Smooth muscle cell (in vitro differentiated cells): ENCODE measurements around the gene PDLIM7. TPM values are rescaled to one million over a fixed set of nuclear protein-coding genes. Genes with fewer than 3 reads are reported as not detected.

Source experiments
- DNase-seq: peaks from one replicate; lab custom pipeline; 2025; ENCODE audit not compliant: unreplicated experiment; lab: John Stamatoyannopoulos, UW
- H2AFZ ChIP-seq: fragments of 200-600 bp; sonication (generic); 2 replicates; pipeline ENCODE4 v1.6.0; 2016; ENCODE audit warnings: antibody characterized with exemption, low read depth, mild to moderate bottlenecking
- H3F3A ChIP-seq: fragments of 200-600 bp; sonication (generic); 2 replicates; pipeline ENCODE4 v1.6.0; 2017; ENCODE audit warnings: antibody characterized with exemption, low read depth
- H3K27ac ChIP-seq: fragments of 200-600 bp; sonication (generic); 2 replicates; pipeline ENCODE4 v1.5.1; 2016; ENCODE audit warnings: low read depth, mild to moderate bottlenecking
- H3K27me3 ChIP-seq: fragments of 200-600 bp; sonication (generic); 2 replicates; pipeline ENCODE4 v1.6.1; 2016; ENCODE audit warnings: low read depth, mild to moderate bottlenecking
- H3K36me3 ChIP-seq: fragments of 200-600 bp; sonication (generic); 2 replicates; pipeline ENCODE4 v1.5.1; 2016; ENCODE audit warnings: low read depth
- H3K4me1 ChIP-seq: fragments of 200-600 bp; sonication (generic); 2 replicates; pipeline ENCODE4 v1.5.1; 2016; ENCODE audit warnings: low read depth
- H3K4me2 ChIP-seq: fragments of 200-600 bp; sonication (generic); 2 replicates; pipeline ENCODE4 v1.6.0; 2016; ENCODE audit warnings: mild to moderate bottlenecking
- H3K4me3 ChIP-seq: fragments of 200-600 bp; sonication (generic); 2 replicates; pipeline ENCODE4 v1.5.1; 2016; ENCODE audit warnings: mild to moderate bottlenecking
- H3K79me2 ChIP-seq: fragments of 200-600 bp; sonication (generic); 2 replicates; pipeline ENCODE4 v1.6.0; 2016; ENCODE audit warnings: low read depth, mild to moderate bottlenecking
- H3K9ac ChIP-seq: fragments of 200-600 bp; sonication (generic); 2 replicates; pipeline ENCODE4 v1.6.0; 2016; ENCODE audit warnings: low read depth
- H3K9me3 ChIP-seq: fragments of 200-600 bp; sonication (generic); replicated peaks from 2 replicates; pipeline ENCODE4 v1.5.1; 2016; ENCODE audit warnings: low read depth
- H4K20me1 ChIP-seq: fragments of 200-600 bp; sonication (generic); 2 replicates; pipeline ENCODE4 v1.6.0; 2016; ENCODE audit warnings: low read depth
- WGBS: methylation state at CpG from one replicate; pipeline ENCODE4 v1.1.7; 2016; ENCODE audit warnings: low lambda C conversion rate; 5-methylcytosine and 5-hydroxymethylcytosine counted together
- polyA plus RNA-seq: library from polyadenylated mRNA; unstranded; fragments of >200 nt; fragmentation: Nextera tagmentation; extraction: Ambion mirVana; gene quantifications from 2 replicates; pipeline ENCODE4 v1.2.1, GENCODE V29; 2016
- total RNA-seq: library from RNA; depleted of rRNA; stranded (reverse); fragments of >200 nt; gene quantifications from 2 replicates; pipeline ENCODE4 v1.2.3, GENCODE V29; 2014
- TF ChIP-seq, protein P1 (sequence below): fragments of 200-600 bp; sonication (generic); IDR thresholded peaks from 2 replicates; pipeline ENCODE4 v1.5.1; 2017; ENCODE audit warnings: borderline replicate concordance, mild to moderate bottlenecking, antibody characterized with exemption; ENCODE audit not compliant: insufficient read depth, poor library complexity, severe bottlenecking

PDLIM7 gene
- total and polyA plus RNA-seq, 2 experiments from 2014 or later: 235 to 511 TPM

DNA sequence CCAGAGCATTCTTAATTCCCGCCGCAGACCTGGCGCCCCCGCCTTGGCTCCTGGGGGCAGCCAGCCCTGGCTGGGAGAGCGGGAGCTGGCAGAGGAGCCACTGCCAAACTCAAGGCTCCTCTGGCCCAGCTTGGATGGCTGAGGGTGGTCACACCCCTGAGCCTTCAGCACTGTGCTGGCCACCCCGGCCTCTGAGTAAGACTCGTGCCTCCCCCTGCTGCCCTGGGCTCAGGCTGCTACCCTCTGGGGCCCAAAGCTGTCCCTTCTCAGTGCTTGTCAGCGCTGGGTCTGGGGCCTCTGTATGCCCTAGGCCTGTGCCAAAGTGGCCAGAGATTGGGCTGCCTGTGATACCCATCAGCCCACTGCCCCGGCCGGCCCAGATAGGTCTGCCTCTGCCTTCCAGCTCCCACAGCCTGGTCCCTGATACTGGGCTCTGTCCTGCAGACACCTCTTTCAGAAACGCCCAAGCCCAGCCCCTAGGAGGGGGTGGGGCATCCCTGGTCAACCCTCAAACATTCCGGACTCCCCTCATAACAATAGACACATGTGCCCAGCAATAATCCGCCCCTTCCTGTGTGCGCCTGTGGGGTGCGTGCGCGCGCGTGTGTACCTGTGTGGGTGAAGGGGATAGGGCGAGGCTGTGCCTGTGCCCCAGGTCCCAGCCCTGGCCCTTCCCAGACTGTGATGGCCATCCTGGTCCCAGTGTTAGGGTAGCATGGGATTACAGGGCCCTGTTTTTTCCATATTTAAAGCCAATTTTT lies 55.2 kb downstream of the PDLIM7 start:
- Histone ChIP-seq H3K36me3 (no peaks in the 10 kb centered on the region), H3K27me3 (no peaks in the 10 kb centered on the region), H3K4me1 (peaks cover 4% of the 10 kb centered on the region), H3K9ac (no peak overlapping the region), H2AFZ (no peak overlapping the region), H3K79me2 (no peaks in the 10 kb centered on the region), H3K4me3 (no peak overlapping the region), H3F3A (no peaks in the 10 kb centered on the region), H3K27ac (no peak overlapping the region), H4K20me1 (no peaks in the 10 kb centered on the region), H3K9me3 (no peaks in the 10 kb centered on the region), H3K4me2 (no peak overlapping the region)
- WGBS: 97% methylated on average over 20 of the region's 20 CpGs
- TF ChIP-seq, protein P1, sequence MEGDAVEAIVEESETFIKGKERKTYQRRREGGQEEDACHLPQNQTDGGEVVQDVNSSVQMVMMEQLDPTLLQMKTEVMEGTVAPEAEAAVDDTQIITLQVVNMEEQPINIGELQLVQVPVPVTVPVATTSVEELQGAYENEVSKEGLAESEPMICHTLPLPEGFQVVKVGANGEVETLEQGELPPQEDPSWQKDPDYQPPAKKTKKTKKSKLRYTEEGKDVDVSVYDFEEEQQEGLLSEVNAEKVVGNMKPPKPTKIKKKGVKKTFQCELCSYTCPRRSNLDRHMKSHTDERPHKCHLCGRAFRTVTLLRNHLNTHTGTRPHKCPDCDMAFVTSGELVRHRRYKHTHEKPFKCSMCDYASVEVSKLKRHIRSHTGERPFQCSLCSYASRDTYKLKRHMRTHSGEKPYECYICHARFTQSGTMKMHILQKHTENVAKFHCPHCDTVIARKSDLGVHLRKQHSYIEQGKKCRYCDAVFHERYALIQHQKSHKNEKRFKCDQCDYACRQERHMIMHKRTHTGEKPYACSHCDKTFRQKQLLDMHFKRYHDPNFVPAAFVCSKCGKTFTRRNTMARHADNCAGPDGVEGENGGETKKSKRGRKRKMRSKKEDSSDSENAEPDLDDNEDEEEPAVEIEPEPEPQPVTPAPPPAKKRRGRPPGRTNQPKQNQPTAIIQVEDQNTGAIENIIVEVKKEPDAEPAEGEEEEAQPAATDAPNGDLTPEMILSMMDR: no peak
- no peak for DNase-seq

DNA sequence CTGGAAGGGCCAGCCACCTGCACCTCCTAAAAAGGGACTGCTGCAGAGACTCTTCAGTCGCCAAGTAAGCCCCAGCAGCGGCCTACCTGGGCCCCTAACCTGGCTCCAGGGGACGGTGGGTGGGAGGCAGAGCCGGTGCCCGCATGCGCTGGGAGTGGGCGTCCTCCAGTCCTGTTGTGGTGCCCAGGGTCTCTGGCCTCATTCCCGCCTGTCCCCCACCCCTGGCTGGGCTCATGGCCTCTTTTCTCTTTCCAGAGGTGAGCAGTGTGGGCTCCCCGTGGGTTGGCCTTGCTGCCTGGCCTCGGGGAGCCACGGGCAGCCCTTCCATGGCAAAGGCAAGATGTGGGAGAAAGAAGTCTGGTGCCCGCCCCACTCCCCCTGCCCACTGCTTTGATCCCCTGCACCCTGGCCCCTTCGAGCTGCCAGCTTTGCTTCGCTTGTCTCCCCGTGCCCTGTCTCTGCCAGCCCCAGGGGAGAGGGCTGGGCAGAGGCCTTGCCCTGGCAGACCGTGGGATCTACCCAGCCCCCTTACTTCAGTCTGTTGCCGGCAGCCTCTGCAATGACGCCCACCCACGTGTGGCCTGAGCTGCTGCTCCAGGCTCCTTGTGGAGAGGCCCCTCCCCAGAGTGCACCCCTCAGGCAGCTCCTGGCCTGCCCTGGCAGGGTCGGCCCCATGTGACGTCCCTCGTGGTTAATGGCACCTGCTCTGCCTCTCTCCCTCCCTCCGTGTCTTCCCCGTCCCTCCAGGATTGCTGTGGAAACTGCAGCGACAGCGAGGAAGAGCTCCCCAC lies 56.2 kb downstream of the PDLIM7 start:
- Histone ChIP-seq H3K79me2 (no peaks in the 10 kb centered on the region), H3K27me3 (no peaks in the 10 kb centered on the region), H4K20me1 (no peaks in the 10 kb centered on the region), H3K4me3 (no peak overlapping the region), H2AFZ (no peak overlapping the region), H3K9ac (no peak overlapping the region), H3K27ac (no peak overlapping the region), H3K4me2 (no peak overlapping the region), H3K36me3 (no peaks in the 10 kb centered on the region), H3K9me3 (no peaks in the 10 kb centered on the region), H3K4me1 (peaks cover 4% of the 10 kb centered on the region), H3F3A (no peaks in the 10 kb centered on the region)
- 92% methylated on average over 20 of the region's 26 CpGs for WGBS
- TF ChIP-seq, protein P1: no peak
- DNase-seq: no peak

DNA sequence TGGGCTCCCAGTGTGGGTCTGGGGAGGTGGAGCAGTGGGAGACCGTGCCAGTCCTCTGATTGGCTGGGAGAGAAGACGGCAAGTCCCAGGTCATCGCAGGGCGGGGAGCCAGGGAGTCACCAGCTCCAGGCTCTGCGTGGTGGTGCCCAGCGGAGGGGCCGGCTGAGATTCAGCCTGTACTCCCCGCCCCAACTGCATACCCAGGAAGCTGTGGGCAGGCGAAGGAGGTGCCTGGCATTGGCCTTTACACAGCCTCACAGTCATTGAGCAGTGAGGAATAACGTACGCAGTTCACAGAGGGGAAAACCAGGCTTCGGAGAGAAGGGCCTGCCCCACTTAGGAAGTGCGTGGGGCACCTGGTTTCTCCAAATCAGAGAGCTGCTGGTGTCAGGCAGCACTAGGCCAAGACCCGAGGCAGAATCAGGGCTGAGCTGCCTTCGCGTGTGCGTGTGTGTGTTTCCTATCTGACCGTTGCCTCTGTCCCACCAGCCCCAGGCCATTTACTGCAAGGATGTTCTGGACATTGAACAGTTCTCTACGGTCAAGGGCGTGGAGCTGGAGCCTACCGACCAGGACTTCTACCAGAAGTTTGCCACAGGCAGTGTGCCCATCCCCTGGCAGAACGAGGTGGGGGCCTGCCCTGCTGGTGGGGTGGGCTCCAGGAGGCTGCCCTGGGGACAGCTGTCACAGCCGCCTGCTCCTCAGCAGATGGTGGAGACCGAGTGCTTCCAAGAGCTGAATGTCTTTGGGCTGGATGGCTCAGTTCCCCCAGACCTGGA lies 57.0 kb downstream of the PDLIM7 start:
- no peaks in the 10 kb centered on the region for H3K79me2 ChIP-seq
- H3K27ac ChIP-seq: no peak overlapping the region
- no peaks in the 10 kb centered on the region for H3K36me3 ChIP-seq
- DNase-seq: no peak
- H3K9ac ChIP-seq: no peak overlapping the region
- no peaks in the 10 kb centered on the region for H3F3A ChIP-seq
- H3K4me2 ChIP-seq: no peak overlapping the region
- H3K27me3 ChIP-seq: no peaks in the 10 kb centered on the region
- H3K9me3 ChIP-seq: no peaks in the 10 kb centered on the region
- TF ChIP-seq, protein P1: no peak
- no peak overlapping the region for H2AFZ ChIP-seq
- no peaks in the 10 kb centered on the region for H4K20me1 ChIP-seq
- H3K4me3 ChIP-seq: no peak overlapping the region
- WGBS: 90% methylated on average over 24 of the region's 24 CpGs
- H3K4me1 ChIP-seq: no peaks in the 10 kb centered on the region
